ENCODE measurements around the gene WDR48.
A peak's percentile ranks its signal among the peaks of the same experiment; 100 is the strongest.

WDR48 gene

GRCh38 chr3:39051649-39052561 is at the start of gene WDR48, which contains the start of gene SCN11A:
Gene WDR48 (plus strand): TSS chr3:39052016. CDS start chr3:39052026, 10 bp downstream.
Gene SCN11A (minus strand): TSS chr3:39051944. CDS start chr3:38950362, 101,582 bp downstream.
- Mint-ChIP-seq H3K9me3 (no peaks in the 10 kb centered on the region), H3K4me1 (peaks cover 35% of the 10 kb centered on the region)

DNA sequence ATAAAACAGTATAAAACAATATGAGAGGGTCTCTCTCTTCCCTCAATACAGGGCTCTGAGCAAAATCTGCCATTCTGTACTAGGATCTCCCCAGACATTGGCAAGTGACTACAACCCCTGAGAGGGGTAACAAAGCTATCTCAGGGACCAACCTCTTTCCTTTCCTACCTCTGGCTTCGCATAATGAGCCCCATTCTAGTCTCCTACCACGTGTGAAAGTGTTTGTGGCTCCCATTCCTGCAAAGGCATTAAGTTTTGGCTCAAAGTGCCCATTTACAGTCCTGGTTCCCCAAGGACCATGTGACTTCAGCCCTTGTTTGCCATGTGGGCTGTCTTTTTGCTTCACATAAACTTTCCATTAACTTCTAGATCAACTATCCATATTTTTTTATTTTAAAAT is 46.5 kb upstream of the WDR48 start:
- ATAC-seq (no peak), DNase-seq (ENCODE audit: low spot score in 2 of 2) (no peak)
- Mint-ChIP-seq H3K4me1 (no peaks in the 10 kb centered on the region), H3K36me3 (no peaks in the 10 kb centered on the region), H3K4me3 (no peak overlapping the region), H3K27ac (no peak overlapping the region), H3K9me3 (no peaks in the 10 kb centered on the region)

More at GRCh38 chr3:39051649-39052561, at the start of gene WDR48, which contains the start of gene SCN11A:
- Mint-ChIP-seq H3K27ac (peak within 1 kb of the TSS; percentile 99), H3K36me3 (peaks cover 8% of the 10 kb centered on the region), H3K4me3 (peak within 1 kb of the TSS; percentile 93)
- DNase-seq (ENCODE audit: low spot score in 2 of 2) (peak; percentile 77 to 93), ATAC-seq (peak; percentile 98)

DNA sequence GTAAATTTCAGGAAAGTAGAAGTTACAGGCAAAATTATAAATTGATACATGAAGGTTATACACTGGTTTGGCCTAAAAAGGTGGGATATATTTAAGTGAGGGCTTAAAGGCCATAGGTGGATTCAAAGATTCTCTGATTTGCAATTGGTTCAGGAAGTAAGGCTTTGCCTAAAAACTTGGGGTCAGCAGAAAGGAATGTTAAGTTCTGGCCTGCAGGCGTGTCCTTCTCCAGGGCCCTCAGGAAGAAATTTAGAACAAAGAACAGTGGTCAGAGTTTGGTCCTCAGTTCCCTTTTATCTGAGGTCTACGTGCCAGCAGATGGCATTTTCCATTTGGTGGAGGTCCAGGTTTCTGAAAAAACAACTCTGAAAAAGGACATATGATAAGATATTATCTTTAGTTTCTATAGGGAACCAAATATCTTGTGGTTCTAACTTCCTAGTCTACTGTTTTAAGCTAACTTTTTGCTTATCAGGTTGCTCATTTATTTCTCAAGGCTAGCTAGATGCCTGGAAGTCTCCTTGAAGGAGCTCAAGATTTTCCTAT is 40.6 kb upstream of the WDR48 start:
- no peaks in the 10 kb centered on the region for H3K4me1 Mint-ChIP-seq
- no peaks in the 10 kb centered on the region for H3K36me3 Mint-ChIP-seq
- DNase-seq (ENCODE audit: low spot score in 2 of 2): no peak
- ATAC-seq: no peak
- H3K27ac Mint-ChIP-seq: no peak overlapping the region
- H3K4me3 Mint-ChIP-seq: no peak overlapping the region
- no peaks in the 10 kb centered on the region for H3K9me3 Mint-ChIP-seq

- DNase-seq (ENCODE audit: low spot score in 2 of 2): no peak
- H3K9me3 Mint-ChIP-seq: no peaks in the 10 kb centered on the region
- no peaks in the 10 kb centered on the region for H3K36me3 Mint-ChIP-seq
- H3K4me1 Mint-ChIP-seq: no peaks in the 10 kb centered on the region
- no peak overlapping the region for H3K4me3 Mint-ChIP-seq
- no peak overlapping the region for H3K27ac Mint-ChIP-seq
- no peak for ATAC-seq
Measured at GRCh38 chr3:39013289-39013688, 38.5 kb upstream of the WDR48 start.

DNA sequence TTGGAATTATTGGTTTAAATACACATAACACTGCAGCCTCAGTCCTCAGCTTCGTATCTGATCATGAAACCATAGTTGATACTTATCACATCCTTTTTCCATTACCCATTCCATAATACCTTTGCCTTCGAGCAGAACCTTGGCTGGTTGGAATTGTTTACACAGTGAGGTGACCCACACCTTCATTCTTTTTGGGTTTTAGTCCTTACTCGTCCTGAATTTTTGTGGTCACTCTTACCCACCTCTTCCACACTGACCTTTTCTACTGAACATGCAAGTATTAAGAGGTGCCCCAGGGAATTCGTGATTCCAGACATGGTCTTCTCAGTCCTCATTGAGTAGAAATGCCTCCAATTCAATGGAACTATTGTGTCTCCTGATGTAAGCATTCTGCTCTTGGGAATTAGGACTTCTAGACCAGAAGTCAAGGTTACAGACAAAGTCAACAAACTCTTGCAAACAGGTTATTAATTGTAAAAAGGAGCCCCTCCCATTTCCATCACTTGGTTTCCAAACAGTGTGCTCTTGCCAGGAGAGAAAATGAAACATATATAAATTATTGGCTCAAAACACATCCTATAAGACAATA is 37.8 kb upstream of the WDR48 start:
- Mint-ChIP-seq H3K4me3 (no peak overlapping the region), H3K36me3 (no peaks in the 10 kb centered on the region), H3K4me1 (no peaks in the 10 kb centered on the region), H3K27ac (no peak overlapping the region), H3K9me3 (no peaks in the 10 kb centered on the region)
- ATAC-seq: no peak
- DNase-seq (ENCODE audit: low spot score in 2 of 2): no peak

DNA sequence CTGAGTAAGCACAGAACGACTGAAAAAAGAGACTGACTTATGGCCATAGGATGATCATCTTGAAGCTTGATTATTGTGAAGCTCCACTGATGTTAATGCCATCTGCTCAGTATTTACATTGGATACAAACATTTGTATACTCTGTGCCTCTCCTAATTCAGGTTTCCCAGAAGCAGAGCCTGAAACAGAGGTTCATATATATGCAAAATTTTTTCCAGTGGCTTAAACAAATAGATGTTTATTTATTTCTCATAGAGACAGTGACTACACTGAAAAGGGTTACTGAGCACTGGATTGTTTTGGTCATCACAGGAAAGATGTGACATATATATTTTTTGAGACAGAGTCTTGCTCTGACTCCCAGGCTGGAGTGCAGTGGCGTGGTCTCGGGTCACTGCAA is 36.4 kb upstream of the WDR48 start:
- DNase-seq (ENCODE audit: low spot score in 2 of 2) (no peak), ATAC-seq (no peak)
- H3K4me1 Mint-ChIP-seq: no peaks in the 10 kb centered on the region
- H3K4me3 Mint-ChIP-seq: no peak overlapping the region
- no peaks in the 10 kb centered on the region for H3K9me3 Mint-ChIP-seq
- no peaks in the 10 kb centered on the region for H3K36me3 Mint-ChIP-seq
- no peak overlapping the region for H3K27ac Mint-ChIP-seq

- no peak overlapping the region for H3K27ac Mint-ChIP-seq
- H3K4me1 Mint-ChIP-seq: no peaks in the 10 kb centered on the region
- ATAC-seq (no peak), DNase-seq (ENCODE audit: low spot score in 2 of 2) (no peak)
- no peaks in the 10 kb centered on the region for H3K9me3 Mint-ChIP-seq
- H3K36me3 Mint-ChIP-seq: no peaks in the 10 kb centered on the region
- H3K4me3 Mint-ChIP-seq: no peak overlapping the region
Measured at GRCh38 chr3:39019299-39019698, 32.5 kb upstream of the WDR48 start.

DNA sequence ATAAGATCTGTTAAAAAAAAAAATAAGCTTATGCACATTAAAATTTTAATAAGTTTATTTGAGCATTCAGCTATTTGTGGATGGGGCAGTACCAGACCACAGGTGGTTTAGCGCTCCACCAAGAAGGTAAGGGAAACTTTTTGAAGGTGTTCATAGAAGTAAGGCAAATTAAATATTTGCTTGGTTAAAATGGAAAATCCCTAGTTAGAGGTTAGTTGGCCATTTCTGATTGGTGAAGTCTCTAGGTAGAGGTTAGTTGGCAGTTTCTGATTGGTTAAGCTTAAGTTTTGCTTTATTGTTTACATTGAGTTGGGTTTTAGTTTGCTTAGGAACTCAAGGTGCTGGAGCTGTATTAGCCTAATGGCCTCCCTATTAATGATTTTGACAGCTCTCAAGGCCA is 30.8 kb upstream of the WDR48 start:
- DNase-seq (ENCODE audit: low spot score in 2 of 2): no peak

GRCh38 chr3:39021465-39022285 is 30.1 kb upstream of the WDR48 start:
- H3K36me3 Mint-ChIP-seq: no peaks in the 10 kb centered on the region
- no peak overlapping the region for H3K27ac Mint-ChIP-seq
- no peak overlapping the region for H3K4me3 Mint-ChIP-seq
- no peaks in the 10 kb centered on the region for H3K9me3 Mint-ChIP-seq
- DNase-seq (ENCODE audit: low spot score in 2 of 2) (no peak), ATAC-seq (no peak)
- H3K4me1 Mint-ChIP-seq: no peaks in the 10 kb centered on the region

More for the DNA sequence above, 30.8 kb upstream of the WDR48 start:
- no peak for ATAC-seq
- Mint-ChIP-seq H3K9me3 (no peaks in the 10 kb centered on the region), H3K36me3 (no peaks in the 10 kb centered on the region), H3K27ac (no peak overlapping the region), H3K4me3 (no peak overlapping the region), H3K4me1 (no peaks in the 10 kb centered on the region)

GRCh38 chr3:39022286-39022630 is 29.6 kb upstream of the WDR48 start:
- DNase-seq (ENCODE audit: low spot score in 2 of 2): no peak
- no peaks in the 10 kb centered on the region for H3K36me3 Mint-ChIP-seq
- no peak for ATAC-seq
- no peaks in the 10 kb centered on the region for H3K4me1 Mint-ChIP-seq
- H3K9me3 Mint-ChIP-seq: no peaks in the 10 kb centered on the region
- no peak overlapping the region for H3K27ac Mint-ChIP-seq
- no peak overlapping the region for H3K4me3 Mint-ChIP-seq

GRCh38 chr3:39024497-39024896 is 27.3 kb upstream of the WDR48 start:
- Mint-ChIP-seq H3K27ac (no peak overlapping the region), H3K36me3 (no peaks in the 10 kb centered on the region)

DNA sequence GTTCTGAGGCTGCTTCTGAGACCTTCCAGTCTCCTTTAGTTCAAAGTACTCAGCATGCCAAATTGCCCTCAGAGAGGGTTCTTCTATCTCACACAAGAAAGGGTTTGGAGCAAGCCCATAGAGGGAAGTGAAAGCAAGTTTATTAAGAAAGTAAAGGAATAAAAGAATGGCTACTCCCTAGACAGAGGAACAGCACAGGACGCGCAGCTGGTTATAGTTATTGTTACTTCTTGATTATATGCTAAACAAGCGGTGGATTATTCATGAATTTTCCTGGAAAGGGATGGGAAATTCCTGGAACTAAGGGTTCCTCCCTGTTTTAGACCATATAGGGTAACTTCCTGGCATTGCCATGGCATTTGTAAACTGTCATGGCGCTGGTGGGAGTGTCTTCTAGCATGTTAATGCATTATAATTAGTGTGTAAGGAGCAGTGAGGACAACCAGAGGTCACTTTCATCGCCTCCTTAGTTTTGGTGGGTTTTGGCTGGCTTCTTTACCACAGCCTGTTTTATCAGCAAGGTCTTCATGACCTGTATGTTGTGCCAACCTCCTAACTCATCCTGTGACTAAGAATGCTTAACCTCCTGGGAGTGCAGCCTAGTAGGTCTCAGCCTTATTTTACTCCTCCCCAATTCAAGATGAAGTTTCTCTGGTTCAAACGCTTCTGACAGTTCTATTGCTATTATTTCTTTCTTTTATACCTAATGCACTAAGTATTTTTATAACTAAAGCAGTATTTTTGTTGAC is 26.4 kb upstream of the WDR48 start:
- ATAC-seq: no peak

More at GRCh38 chr3:39024497-39024896, 27.3 kb upstream of the WDR48 start:
- ATAC-seq: no peak
- DNase-seq (ENCODE audit: low spot score in 2 of 2): no peak
- H3K4me3 Mint-ChIP-seq: no peak overlapping the region
- no peaks in the 10 kb centered on the region for H3K9me3 Mint-ChIP-seq
- H3K4me1 Mint-ChIP-seq: no peaks in the 10 kb centered on the region

DNA sequence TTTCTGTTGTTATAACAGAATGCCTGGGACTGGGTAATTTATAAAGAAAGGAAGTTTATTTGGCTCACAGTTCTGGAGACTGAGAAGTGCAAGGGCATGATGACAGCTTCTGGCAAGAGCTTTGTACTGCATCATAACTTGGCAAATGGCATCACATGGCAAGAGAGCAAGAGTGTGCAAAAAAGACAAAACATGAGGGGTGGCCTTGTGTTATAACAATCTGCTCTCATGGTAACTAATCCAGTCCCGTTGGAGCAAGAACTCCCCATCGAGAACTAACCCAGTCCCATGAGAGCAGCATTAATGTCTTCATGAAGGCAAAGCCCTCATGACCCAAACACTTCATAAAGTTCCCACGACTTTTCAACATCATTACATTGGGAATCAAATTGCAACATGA is 23.3 kb upstream of the WDR48 start:
- H3K9me3 Mint-ChIP-seq: no peaks in the 10 kb centered on the region
- no peak overlapping the region for H3K27ac Mint-ChIP-seq
- H3K36me3 Mint-ChIP-seq: no peaks in the 10 kb centered on the region
- H3K4me1 Mint-ChIP-seq: no peaks in the 10 kb centered on the region
- ATAC-seq (no peak), DNase-seq (ENCODE audit: low spot score in 2 of 2) (no peak)
- H3K4me3 Mint-ChIP-seq: no peak overlapping the region

More for the DNA sequence above, 26.4 kb upstream of the WDR48 start:
- no peak overlapping the region for H3K4me3 Mint-ChIP-seq
- DNase-seq (ENCODE audit: low spot score in 2 of 2): no peak
- no peaks in the 10 kb centered on the region for H3K4me1 Mint-ChIP-seq
- H3K27ac Mint-ChIP-seq: no peak overlapping the region
- no peaks in the 10 kb centered on the region for H3K36me3 Mint-ChIP-seq
- H3K9me3 Mint-ChIP-seq: no peaks in the 10 kb centered on the region

- Mint-ChIP-seq H3K4me3 (no peak overlapping the region), H3K4me1 (no peaks in the 10 kb centered on the region), H3K36me3 (no peaks in the 10 kb centered on the region), H3K9me3 (peaks cover 2% of the 10 kb centered on the region), H3K27ac (no peak overlapping the region)
- ATAC-seq (no peak), DNase-seq (ENCODE audit: low spot score in 2 of 2) (no peak)
Measured at GRCh38 chr3:39029556-39029955, 22.3 kb upstream of the WDR48 start.

Measured in stimulated activated effector memory CD8-positive, alpha-beta T cell treated with anti-CD3 and anti-CD28 coated beads, Interleukin-12 subunit alpha, Interleukin-12 subunit beta, amount 100 ng/mL, for 72 hours (primary cell).